HEK293 (cell line): ENCODE results near the gene CRTAC1.

Experiments used
- CTCF ChIA-PET: fragments of 350-600 bp; formaldehyde crosslinking; extraction: SDS; loops from one replicate; lab custom pipeline; 2021; ENCODE audit warnings: antibody characterized with exemption; lab: Yijun Ruan, JAX
- POLR2A ChIA-PET: fragments of 300-600 bp; formaldehyde crosslinking; extraction: SDS; loops from one replicate; lab custom pipeline; 2020; ENCODE audit warnings: antibody characterized with exemption, inconsistent platforms; lab: Yijun Ruan, JAX
- H3K27ac ChIP-seq: fragments of 200-500 bp; sonication (Bioruptor generic); 2 replicates; pipeline ENCODE4 v1.5.1; 2014; ENCODE audit warnings: low read depth, low read length, control low read depth, inconsistent platforms; ENCODE audit errors: extremely low read depth
- H3K36me3 ChIP-seq, 2 experiments: fragments of 200-500 bp in 1 of 2; sonication (Bioruptor generic) in 1 of 2; 1 replicate in 1 of 2; 2 replicates in 1 of 2; pipeline ENCODE4 v1.5.1; 2014 to 2017; ENCODE audit warnings: inconsistent platforms in 2 of 2, low read length in 2 of 2; ENCODE audit not compliant: control insufficient read depth in 2 of 2, insufficient read depth in 1 of 2
- H3K4me1 ChIP-seq: fragments of 200-500 bp; sonication (Bioruptor generic); 2 replicates; pipeline ENCODE4 v1.5.1; 2014; ENCODE audit warnings: mild to moderate bottlenecking, low read length, inconsistent platforms; ENCODE audit not compliant: control insufficient read depth, insufficient read depth
- H3K4me3 ChIP-seq: 2 replicates; pipeline ENCODE4 v1.5.1; 2011; ENCODE audit warnings: low read depth, mild to moderate bottlenecking, control low read depth, low read length, moderate library complexity
- H3K9me3 ChIP-seq: fragments of 200-500 bp; sonication (Bioruptor generic); 2 replicates; pipeline ENCODE4 v1.5.1; 2014; ENCODE audit warnings: low read depth, low read length, inconsistent platforms; ENCODE audit not compliant: control insufficient read depth, insufficient read depth
- FEZF1 ChIP-seq: fragments of 450-650 bp; formaldehyde crosslinking; IDR thresholded peaks from 2 replicates; pipeline ENCODE4 v1.5.1; 2016; ENCODE audit warnings: missing biosample characterization, missing genetic modification characterization
- OVOL3 ChIP-seq: fragments of 450-650 bp; formaldehyde crosslinking; IDR thresholded peaks from 2 replicates; pipeline ENCODE4 v1.5.1; 2016; ENCODE audit warnings: missing biosample characterization, missing genetic modification characterization
- PATZ1 ChIP-seq: fragments of 450-650 bp; formaldehyde crosslinking; IDR thresholded peaks from 2 replicates; pipeline ENCODE4 v1.5.1; 2016; ENCODE audit warnings: missing biosample characterization, missing genetic modification characterization
- PRDM2 ChIP-seq: fragments of 450-650 bp; formaldehyde crosslinking; IDR thresholded peaks from 2 replicates; pipeline ENCODE4 v1.5.1; 2016; ENCODE audit warnings: missing biosample characterization, missing genetic modification characterization, borderline replicate concordance
- RBAK ChIP-seq: fragments of 450-650 bp; formaldehyde crosslinking; IDR thresholded peaks from 2 replicates; pipeline ENCODE4 v1.5.1; 2016; ENCODE audit warnings: missing biosample characterization, missing genetic modification characterization
- REPIN1 ChIP-seq: fragments of 450-650 bp; formaldehyde crosslinking; IDR thresholded peaks from 2 replicates; pipeline ENCODE4 v1.5.1; 2017; ENCODE audit warnings: missing biosample characterization, missing genetic modification characterization, low read depth
- TCF7L2 ChIP-seq: IDR thresholded peaks from 2 replicates; pipeline ENCODE4 v1.6.1; 2011; ENCODE audit warnings: low read depth, mild to moderate bottlenecking, inconsistent platforms, low read length, moderate library complexity, borderline replicate concordance
- ZBTB11 ChIP-seq: fragments of 450-650 bp; formaldehyde crosslinking; conservative IDR thresholded peaks from 2 replicates; pipeline ENCODE4 v1.5.1; 2016; ENCODE audit warnings: low read depth, missing biosample characterization, missing genetic modification characterization
- ZNF114 ChIP-seq: fragments of 450-650 bp; formaldehyde crosslinking; IDR thresholded peaks from 2 replicates; pipeline ENCODE4 v1.5.0; 2017; ENCODE audit warnings: missing biosample characterization, missing genetic modification characterization
- ZNF121 ChIP-seq: fragments of 450-650 bp; formaldehyde crosslinking; IDR thresholded peaks from 2 replicates; pipeline ENCODE4 v1.5.1; 2016; ENCODE audit warnings: missing biosample characterization, missing genetic modification characterization
- ZNF24 ChIP-seq: fragments of 450-650 bp; formaldehyde crosslinking; IDR thresholded peaks from 2 replicates; pipeline ENCODE4 v1.5.1; 2016; ENCODE audit warnings: missing biosample characterization, missing genetic modification characterization
- ZNF248 ChIP-seq: fragments of 450-650 bp; formaldehyde crosslinking; IDR thresholded peaks from 2 replicates; pipeline ENCODE4 v1.5.1; 2017; ENCODE audit warnings: missing biosample characterization, missing genetic modification characterization
- ZNF280C ChIP-seq: fragments of 450-650 bp; formaldehyde crosslinking; IDR thresholded peaks from 2 replicates; pipeline ENCODE4 v1.5.1; 2016; ENCODE audit warnings: missing biosample characterization, missing genetic modification characterization
- ZNF513 ChIP-seq: fragments of 450-650 bp; IDR thresholded peaks from 2 replicates; pipeline ENCODE4 v1.5.1; 2018; ENCODE audit warnings: missing biosample characterization, missing genetic modification characterization
- ZNF514 ChIP-seq: fragments of 450-650 bp; formaldehyde crosslinking; IDR thresholded peaks from 2 replicates; pipeline ENCODE4 v1.5.1; 2016; ENCODE audit warnings: missing biosample characterization, missing genetic modification characterization
- ZNF544 ChIP-seq: fragments of 450-650 bp; formaldehyde crosslinking; IDR thresholded peaks from 2 replicates; pipeline ENCODE4 v1.5.0; 2017; ENCODE audit warnings: missing biosample characterization, missing genetic modification characterization
- ZNF677 ChIP-seq: fragments of 450-650 bp; IDR thresholded peaks from 2 replicates; pipeline ENCODE4 v1.5.0; 2018; ENCODE audit warnings: missing biosample characterization, mild to moderate bottlenecking, missing genetic modification characterization, moderate library complexity
- ZNF776 ChIP-seq: fragments of 450-650 bp; formaldehyde crosslinking; IDR thresholded peaks from 2 replicates; pipeline ENCODE4 v1.5.0; 2017; ENCODE audit warnings: missing biosample characterization, missing genetic modification characterization, borderline replicate concordance
- ZSCAN16 ChIP-seq: fragments of 450-650 bp; formaldehyde crosslinking; IDR thresholded peaks from 2 replicates; pipeline ENCODE4 v1.5.1; 2016; ENCODE audit warnings: missing biosample characterization, missing genetic modification characterization

Gene CRTAC1

GRCh38 chr10:98006266-98006665 is 24.2 kb downstream of the CRTAC1 start (continued):
- TF ChIP-seq PRDM2 (no peak), REPIN1 (no peak), ZSCAN16 (no peak)

- TF ChIP-seq PATZ1 (tag by site-specific recombination) (no peak), ZNF544 (tag by site-specific recombination) (no peak), ZNF514 (tag by site-specific recombination) (no peak), TCF7L2 (no peak)
- Histone ChIP-seq H3K4me1 (peaks cover 3% of the 10 kb centered on the region; the same call in 1 of the 2 replicates), H3K9me3 (no peaks in the 10 kb centered on the region), H3K36me3 (no peaks in the 10 kb centered on the region), H3K4me3 (no peak overlapping the region), H3K27ac (no peak overlapping the region)
- ChIA-PET POLR2A (no interaction called here), CTCF (interaction anchor here (0.9 kb wide), 1 partner anchor 40 kb away, joined by 3 read pairs; no protein-coding TSS in a partner anchor)
Measured at GRCh38 chr10:98001736-98002135, 28.7 kb downstream of the CRTAC1 start.

GRCh38 chr10:98000346-98000745 is 30.1 kb downstream of the CRTAC1 start:
- Histone ChIP-seq H3K27ac (no peak overlapping the region), H3K4me1 (no peaks in the 10 kb centered on the region), H3K9me3 (no peaks in the 10 kb centered on the region), H3K4me3 (no peak overlapping the region), H3K36me3 (no peaks in the 10 kb centered on the region)
- POLR2A ChIA-PET = no interaction called here
- CTCF ChIA-PET = interaction anchor here (0.6 to 1.9 kb wide), 3 partner anchors 28 to 281 kb away, joined by 3 to 5 read pairs (median 3); no protein-coding TSS in a partner anchor
- TF ChIP-seq ZNF280C (tag by site-specific recombination) (no peak), ZBTB11 (tag by site-specific recombination) (no peak), RBAK (tag by site-specific recombination) (no peak), ZNF776 (tag by site-specific recombination) (no peak), ZNF114 (tag by site-specific recombination) (no peak), ZNF513 (tag by site-specific recombination) (no peak), ZNF248 (no peak), OVOL3 (tag by site-specific recombination) (no peak), ZNF121 (tag by site-specific recombination) (no peak), ZNF24 (tag by site-specific recombination) (no peak), ZNF677 (tag by site-specific recombination) (no peak), FEZF1 (no peak)
